HG03025 (cell line): Measurements from ENCODE around the gene TCP11X2.
A peak's percentile ranks its signal among the peaks of the same experiment; 100 is the strongest.
"Not testable (repeated sequence)": the region's sequence is repeated elsewhere in the genome, so short reads cannot be mapped to it uniquely, and the experiment has no call there.

ENCODE experiments used
- ATAC-seq: cut with Tn5 transposase; IDR thresholded peaks from one replicate; pipeline ENCODE4 v1.9.1; 2021; ENCODE audit warnings: mild to moderate bottlenecking, moderate library complexity; ENCODE audit not compliant: unreplicated experiment, low FRiP score

TCP11X2 gene

GRCh38 chrX:102471762-102472220 is at the start of gene TCP11X2:
TCP11X2 (minus strand) TSS chrX:102471812.
- ATAC-seq = not testable (repeated sequence)

GRCh38 chrX:102517326-102517725 is 45.7 kb upstream of the TCP11X2 start:
- no peak for ATAC-seq

GRCh38 chrX:102515975-102516941 is 44.6 kb upstream of the TCP11X2 start, which contains the start of gene TMSB15A:
TMSB15A (minus strand) TSS chrX:102516739.
- peak; percentile 65 for ATAC-seq

GRCh38 chrX:102514536-102514935 is 42.9 kb upstream of the TCP11X2 start:
- ATAC-seq = no peak

GRCh38 chrX:102498732-102499131 is 27.1 kb upstream of the TCP11X2 start:
- no peak for ATAC-seq

GRCh38 chrX:102491766-102492165 is 20.2 kb upstream of the TCP11X2 start:
- no peak for ATAC-seq

- not testable (repeated sequence) for ATAC-seq
Observed at GRCh38 chrX:102478765-102479164, 7.2 kb upstream of the TCP11X2 start.

GRCh38 chrX:102470215-102470614 is 1.4 kb downstream of the TCP11X2 start:
- not testable (repeated sequence) for ATAC-seq

- ATAC-seq = not testable (repeated sequence)
Observed at GRCh38 chrX:102458615-102459014, 13.0 kb downstream of the TCP11X2 start.

- not testable (repeated sequence) for ATAC-seq
Observed at GRCh38 chrX:102439908-102440307, 31.7 kb downstream of the TCP11X2 start, which contains the start of gene NXF2B. NXF2B (minus strand) TSS chrX:102440008; CDS start chrX:102380036, 59,972 bp downstream.

- not testable (repeated sequence) for ATAC-seq
Observed at GRCh38 chrX:102414493-102414892, 57.1 kb downstream of the TCP11X2 start.
